HG03354 (cell line): ENCODE results near the gene MAS1L.

ENCODE experiments used
- ATAC-seq: cut with Tn5 transposase; IDR thresholded peaks from one replicate; pipeline ENCODE4 v1.9.1; 2021; ENCODE audit warnings: mild to moderate bottlenecking; ENCODE audit not compliant: unreplicated experiment, poor library complexity, severe bottlenecking

Gene MAS1L

DNA sequence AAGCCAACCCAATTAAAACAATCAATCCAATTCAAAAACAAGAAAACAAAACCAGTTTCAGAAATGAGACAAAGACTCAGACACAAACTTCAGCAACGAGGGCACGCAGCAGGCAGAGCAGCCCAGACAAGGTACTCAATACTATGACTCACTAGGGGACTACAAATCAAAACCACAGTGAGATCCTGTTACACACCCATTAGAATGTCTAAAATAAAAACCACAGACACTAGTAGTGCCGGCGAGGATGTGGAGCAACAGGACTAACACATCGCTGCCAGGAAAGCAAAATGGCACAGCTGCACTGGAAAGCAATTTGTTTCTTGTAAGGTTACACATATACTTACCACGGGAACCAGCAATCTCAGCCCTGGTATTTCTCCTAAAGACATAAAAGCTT is 28.4 kb upstream of the MAS1L start:
- ATAC-seq = no peak

DNA sequence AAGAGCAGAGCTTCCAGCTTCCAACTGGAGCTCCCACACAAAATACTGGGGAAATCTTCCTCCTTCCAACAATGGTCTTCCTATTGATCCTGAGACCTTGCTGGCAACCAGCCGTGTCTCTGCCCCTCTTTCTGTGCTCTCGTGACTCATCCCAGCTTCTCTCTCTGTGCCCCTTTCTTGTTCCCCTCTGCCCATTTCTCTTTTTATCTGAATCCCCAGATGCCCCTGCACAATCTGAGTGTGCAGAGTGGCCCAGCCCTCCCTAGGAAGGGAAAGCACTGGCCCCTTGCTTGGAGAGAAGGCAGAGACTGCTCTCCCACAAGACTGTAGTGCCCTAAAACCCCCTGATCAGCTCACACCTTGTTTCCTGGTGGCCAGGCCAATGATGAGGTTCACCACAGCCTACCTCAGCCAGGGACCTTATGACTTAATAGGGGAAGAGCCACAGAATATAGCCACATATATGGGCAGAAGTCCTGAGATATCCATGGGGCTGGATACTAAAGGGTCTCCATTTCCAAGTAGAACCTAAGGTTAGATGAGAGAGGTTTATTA is 23.1 kb upstream of the MAS1L start:
- ATAC-seq = no peak

DNA sequence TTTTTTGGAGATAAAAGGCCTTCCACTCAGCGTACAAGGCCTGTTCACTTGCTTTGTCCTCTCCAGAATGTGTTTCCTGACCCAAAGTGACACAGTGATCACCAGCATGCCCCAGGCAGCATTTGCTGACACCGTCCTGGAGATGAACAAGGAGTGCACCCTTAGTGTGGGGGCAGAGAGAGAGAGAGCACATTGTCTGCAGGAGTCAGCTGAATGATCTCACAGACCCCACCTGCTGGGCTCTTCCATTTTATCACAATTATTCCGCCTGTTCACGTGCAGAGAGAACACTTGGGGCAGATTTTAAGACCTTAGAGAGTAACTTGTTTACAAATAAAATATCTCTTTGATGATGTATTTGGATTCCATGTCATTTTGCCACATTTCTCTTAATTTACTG is 22.4 kb upstream of the MAS1L start:
- ATAC-seq = no peak

DNA sequence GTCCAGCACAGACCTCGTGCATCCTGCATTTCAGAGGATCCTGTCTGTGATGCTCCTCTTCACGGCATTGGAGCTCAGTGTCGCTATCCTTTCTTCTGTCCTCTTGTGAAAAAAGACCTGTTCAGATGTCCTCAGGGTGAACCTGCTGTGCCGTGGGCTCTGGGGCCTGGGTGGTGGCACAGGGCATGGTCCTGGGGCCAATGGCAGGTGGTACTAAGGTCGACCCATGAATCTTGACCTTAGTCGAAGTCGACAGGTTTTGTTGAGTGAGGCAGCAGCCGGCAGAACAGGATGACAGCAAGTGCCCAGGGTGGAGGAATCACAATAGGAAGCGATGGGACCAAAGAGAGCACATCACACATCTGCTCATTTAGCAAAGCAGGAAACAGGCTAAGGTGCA is 22.0 kb upstream of the MAS1L start:
- no peak for ATAC-seq

DNA sequence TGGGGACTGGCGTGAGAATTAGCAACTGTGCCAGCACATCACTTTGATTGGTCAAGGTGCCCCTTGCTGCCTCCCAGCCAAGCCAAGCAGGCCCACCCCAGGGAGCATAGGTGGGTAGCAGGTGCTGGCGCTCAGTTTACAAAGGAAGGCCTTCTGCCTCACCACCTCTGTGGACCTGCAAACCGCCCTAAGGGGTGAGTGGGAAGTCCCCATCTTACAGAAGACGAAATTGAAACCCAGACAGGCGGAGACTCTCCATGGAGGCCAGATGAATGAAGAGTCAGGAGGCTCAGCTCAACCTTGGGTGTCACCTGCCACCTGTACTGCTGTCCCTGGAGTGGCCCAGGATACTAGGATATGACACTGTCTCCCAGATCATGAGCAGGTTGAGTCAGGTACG is 21.5 kb upstream of the MAS1L start:
- ATAC-seq = no peak

DNA sequence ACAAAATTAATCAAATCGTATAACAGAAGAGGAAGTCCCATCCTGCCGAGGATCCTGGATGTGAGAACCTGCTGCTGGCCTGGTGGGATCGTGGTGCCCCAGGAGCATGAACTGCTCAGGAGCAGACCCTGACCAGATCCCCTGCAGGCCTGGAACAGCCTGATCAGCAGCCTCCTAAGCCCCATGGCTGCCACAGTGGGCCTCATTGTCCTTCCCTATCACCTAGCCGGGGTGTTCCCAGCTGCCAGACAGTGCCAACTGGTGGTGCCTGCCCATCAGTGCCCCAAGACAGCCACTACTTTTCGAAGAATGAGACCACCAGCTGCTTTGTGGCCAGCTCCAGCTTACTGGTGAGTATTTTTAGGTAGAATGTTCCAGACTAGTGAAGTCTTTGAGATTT is 19.6 kb upstream of the MAS1L start:
- ATAC-seq = no peak

DNA sequence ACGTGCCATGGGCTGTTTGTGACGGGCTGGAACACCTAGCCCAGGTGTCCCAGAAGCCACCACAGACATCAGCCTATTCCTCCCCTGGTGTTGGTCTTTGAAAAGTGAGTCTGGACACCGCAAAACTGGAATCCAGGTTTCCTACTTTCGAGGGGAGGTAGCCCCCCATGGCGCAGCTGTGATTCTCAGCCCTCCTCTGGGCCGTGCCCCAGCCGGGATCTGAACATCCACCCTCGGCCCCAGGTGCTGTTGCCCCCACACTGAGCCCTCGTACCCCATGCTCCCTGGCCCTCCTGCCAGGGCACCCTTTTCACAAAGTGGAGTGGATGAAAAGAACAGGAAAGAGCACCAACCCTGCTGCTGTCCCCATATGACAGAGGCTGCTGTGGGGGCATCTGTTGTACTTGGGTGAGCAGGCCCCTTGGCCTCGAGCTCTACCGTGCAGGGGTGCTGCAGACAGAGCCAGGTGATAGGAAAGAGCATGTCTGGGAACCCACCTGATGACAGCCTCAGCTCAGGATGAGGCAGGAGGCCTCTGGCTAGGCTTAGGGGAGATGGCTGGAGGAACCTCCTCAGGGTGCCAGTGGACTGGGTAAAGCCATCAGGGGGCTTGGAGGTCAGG is 18.8 kb upstream of the MAS1L start:
- no peak for ATAC-seq

DNA sequence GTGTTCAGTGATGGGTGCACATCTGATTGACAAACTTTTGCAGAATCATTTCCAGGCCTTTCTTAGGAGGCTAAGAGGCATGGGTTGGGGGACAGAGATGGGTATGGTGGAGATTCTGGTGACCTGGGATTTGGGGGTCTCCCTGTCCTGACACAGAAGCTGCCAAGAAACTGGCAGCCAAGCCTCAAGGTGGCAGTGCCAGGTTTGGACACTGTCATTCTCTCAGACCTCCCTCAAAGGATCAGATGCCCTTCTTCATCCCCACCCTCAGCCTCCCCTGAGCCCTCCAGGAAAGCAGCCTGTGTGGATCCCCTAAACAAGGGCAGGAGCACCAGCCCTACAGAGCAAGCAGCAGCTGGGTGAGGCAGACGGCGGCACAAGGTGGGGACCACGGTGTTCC is 18.1 kb upstream of the MAS1L start:
- no peak for ATAC-seq

DNA sequence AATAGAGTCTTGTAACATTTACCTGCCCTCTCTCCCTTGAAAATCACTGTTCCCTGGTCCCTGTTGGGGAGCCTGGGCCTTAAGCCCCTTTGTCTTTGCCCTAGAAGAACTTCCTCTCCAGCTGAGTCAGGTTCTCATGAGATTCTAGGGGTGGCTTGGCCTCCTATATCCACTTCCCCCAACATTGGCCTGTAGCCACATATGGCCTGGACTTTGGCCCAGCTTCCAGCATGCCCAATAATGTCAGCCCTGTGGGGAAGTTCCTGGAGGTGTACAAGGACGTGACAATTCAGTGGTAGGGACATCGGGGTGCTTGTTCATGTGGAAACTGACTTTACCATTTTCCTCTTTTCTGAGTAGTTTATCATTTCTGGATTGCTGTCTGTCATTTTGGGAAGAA is 17.2 kb upstream of the MAS1L start:
- ATAC-seq = no peak

DNA sequence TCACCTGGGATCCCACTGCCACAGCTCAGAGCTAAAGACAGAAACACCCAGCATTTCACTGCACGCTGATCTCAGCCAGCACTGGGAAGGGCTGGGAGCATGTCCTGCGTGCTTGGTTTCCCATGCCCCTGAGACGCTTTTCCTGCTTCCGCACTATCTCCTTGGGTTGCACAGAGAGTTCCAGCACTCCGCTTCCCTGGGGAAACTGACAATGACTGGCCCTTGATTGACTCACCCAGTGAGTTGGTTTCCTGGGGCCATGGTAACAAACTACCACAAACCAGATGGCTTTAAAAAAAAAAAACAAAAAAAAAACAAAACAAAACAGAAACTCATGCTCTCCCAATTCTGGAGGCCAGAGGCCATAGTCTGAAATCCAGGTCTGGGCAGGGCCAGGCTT is 14.8 kb upstream of the MAS1L start:
- no peak for ATAC-seq

DNA sequence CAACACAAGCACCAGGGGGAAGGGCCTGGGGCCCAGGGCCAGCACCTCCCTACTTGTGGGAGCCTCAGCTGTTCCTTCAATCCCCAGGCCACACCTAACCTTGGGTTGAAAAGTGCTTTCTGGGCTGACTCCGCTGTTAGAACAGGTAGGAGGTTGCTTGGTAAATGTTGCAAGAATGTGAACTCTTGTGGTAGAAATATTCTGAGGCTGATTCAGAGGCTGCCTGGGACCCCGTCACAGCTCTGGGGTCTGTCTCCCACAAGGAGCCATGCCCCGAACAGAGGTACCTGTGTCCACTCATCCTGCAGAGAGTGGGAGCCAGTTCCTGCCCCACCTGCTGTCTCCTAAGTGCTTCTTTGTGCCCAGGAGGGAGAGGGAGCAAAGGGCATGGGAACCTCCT is 14.4 kb upstream of the MAS1L start:
- ATAC-seq = no peak

DNA sequence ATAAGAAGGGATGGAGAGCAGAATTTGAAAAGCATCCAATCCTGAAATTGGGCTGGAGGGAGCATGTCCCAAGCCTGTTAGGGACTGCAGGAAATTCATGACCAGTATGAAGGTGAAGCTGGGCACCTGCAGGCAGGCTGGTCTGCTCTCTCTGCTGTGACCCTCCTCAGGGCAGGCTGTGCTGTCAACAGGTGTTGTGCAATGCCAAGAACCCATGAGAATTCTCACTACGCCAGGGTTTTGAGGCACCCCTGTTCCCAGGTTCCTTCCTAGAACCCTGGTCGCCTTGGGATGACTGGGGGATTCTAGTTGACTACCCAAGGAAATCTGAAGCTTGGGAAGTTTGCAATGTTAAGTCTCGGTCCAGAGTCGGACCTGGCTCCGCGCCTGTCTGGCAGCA is 13.3 kb upstream of the MAS1L start:
- no peak for ATAC-seq

DNA sequence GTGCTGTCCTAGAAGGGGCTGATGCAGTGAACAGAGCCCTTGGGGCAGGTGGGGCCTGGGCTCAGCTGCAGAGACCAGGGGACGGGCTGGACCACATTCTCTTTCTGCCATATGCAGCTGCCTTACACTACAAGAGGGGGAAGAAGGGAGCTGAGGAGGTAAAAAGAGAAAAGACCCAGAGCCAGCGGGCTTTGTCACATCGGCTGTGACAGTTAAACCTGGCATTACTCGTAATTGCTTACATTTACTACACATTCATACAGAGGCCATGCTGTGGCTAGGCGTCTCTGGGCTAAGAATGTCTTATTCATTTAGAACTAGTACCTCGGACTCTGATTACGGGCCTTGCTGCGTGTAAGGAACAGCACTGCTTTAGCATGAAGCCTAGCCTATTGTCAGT is 12.8 kb upstream of the MAS1L start:
- no peak for ATAC-seq

DNA sequence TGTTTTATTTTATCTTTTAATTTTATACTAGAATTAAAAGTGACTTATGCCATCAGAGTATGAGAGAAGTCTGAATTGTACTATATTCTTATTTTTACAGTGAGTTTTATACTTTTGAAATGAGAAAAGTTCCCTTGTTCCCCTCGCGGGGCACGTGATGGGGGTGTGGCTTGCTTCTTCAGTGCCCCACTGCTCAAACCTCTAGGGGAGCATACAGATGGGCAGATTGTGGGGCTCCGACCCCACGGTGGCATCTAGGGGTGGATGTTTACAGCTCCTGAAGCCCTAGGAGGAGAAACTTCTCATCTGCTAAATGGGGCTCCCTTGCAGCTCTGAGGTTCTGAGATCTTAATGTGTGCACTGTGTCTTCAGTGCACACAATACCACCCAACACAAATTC is 11.9 kb upstream of the MAS1L start:
- no peak for ATAC-seq

DNA sequence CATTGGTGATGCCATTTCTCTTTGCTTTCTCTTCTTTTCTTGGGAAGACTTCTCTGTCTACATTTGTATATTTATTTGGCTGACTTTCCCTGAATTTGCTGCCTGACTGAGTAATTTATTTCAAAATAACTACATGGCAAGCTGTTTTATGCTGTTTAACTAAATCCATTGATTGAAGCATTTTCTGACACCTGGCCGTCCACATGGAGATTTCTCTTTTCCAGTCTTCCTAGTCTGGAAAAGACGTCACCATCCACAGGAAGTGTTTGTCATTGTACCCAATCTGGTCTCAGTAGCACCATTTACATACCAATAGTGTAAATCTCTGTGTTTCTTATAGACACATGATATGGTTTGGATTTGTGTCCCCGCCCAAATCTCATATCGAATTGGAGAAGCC is 9.2 kb upstream of the MAS1L start:
- ATAC-seq = no peak

DNA sequence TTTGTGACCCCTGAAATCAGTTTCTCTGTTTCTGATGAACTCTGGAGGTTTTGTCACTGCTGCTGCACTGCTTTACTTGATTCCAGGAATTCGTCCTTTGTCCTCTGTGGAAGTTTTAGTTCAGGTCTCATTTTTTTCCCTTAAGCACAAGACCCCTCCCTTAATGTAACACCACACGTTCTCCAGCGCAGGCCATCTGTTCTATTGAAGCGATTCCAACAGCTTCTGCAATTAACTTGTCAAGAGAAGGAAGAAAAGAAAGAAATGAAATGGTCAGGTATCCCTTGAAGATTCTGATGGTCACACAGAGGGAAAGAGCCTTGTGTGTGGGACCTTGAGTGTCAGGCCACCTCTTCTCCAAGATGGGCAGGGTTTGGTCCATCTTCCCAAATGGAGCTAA is 7.8 kb upstream of the MAS1L start:
- ATAC-seq = no peak

DNA sequence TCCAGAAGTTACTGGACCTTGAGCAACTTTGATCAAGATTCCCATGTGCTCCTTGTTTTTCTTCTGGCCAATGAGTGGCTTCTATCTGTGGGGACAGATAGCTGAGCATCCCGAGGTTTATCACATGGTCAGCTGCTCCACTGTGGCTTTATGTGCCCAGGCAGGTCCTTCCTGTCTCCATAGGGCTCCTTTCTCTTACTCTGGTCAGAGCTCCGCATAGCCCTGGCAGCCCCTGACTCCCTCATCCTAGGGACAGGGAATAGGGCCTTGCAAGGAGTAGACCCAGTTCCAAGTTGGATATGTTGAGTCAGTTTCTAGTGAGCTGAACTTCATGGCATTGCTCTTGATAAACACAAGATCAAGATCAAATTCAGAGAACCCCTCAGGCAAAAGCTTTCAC is 6.4 kb upstream of the MAS1L start:
- no peak for ATAC-seq

DNA sequence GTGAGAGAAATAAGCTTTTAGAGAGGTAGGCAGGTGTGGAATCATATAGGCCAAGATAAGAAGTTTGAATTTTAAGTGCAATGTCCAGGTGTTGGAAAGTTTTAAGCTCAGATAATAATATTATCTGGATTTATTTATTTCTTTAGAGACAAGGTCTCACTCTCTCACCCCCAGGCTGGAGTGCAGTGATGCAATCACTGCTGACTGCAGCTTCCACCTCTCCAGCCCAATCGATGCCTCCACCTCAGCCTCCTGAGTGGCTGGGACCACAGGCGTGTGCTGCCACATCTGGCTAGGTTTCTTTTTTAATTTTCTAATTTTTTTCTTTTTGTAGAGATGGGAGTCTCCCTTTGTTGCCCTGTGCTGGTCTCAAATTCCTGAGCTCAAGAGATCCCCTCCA is 5.5 kb upstream of the MAS1L start:
- no peak for ATAC-seq

DNA sequence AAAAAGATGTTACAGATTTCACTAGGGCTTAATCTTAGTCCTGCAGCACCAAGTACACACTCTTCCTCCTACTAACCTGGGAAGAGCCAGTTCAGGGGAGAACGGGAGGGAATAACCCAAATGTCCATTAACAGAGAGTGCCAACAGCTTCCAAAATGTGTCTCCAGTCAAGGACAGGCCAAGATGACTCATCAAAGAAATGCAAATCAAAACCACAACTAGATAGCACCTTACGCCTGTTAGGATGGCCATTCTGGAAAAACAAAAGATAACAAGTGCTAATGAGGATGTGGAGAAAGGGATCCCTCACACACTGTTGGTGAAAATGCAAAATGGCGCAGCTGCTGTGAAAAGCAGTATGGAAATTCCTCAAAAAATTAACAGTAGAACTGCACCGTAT is 3.8 kb upstream of the MAS1L start:
- no peak for ATAC-seq

DNA sequence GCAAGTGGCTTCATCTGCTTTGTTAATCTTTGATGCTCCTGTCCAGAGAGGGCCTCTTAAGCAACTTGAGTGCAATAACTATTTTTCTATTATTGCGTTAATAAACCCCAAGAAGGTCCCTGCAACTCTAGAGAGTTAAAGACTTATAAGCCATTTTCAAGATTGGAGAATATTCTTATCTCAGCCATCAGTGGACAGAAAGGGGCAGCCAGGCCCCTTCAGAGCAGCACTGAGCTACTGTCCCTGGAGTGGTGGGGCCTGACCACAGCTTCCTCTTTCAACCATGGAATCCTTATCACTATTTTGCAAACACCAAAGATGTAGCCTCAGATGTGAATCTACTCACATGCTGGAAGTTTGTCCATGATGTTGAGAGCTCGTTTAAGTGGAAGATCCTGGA is 2.8 kb upstream of the MAS1L start:
- no peak for ATAC-seq

DNA sequence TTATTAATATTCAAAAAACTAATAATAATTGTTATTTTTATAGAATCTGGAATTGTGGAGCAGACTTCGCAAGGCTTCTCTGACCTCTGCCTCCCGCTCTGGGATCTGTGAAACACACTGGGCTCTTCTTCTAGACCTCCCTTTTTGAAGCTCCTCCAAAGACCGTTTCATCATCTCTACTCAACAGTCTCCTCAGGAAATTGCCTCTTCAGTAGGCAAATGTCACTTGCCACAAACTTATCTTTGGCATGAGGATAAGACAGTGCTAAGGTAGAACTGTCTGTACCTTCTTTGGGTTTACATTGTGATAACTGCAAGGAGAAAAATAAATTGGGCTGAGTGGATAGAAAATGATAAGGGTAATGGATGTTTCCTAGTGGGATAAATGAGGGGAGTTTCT is 2.3 kb upstream of the MAS1L start:
- no peak for ATAC-seq

DNA sequence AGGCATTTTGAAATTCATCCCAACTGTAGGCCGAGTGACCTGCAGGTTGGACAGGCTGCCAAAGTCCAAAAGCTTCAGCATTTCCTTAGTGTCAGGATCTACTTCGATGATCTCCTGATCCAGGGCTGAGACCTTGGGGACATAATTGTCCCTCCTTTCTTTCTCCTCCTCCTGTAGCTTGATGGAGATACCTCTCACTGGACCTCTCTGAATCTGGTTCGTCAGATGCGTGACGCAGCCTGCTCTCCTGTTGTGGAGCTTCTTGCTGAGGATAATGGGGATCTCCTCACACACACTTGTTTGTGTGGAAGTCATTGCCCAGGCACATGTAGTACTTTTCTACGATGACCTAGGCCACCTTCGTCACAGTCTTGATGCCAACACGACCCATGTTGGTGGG is 1.5 kb upstream of the MAS1L start:
- no peak for ATAC-seq
